Measurements from ENCODE around the gene SYNDIG1. TPM values are rescaled to one million over a fixed set of nuclear protein-coding genes. Genes with fewer than 3 reads are reported as not detected.

The SYNDIG1 gene
- total and polyA plus RNA-seq, 9 of the 15 experiments (the other 6 are each of a cell fraction or from before 2014, with no cell fraction given), result not detected

DNA sequence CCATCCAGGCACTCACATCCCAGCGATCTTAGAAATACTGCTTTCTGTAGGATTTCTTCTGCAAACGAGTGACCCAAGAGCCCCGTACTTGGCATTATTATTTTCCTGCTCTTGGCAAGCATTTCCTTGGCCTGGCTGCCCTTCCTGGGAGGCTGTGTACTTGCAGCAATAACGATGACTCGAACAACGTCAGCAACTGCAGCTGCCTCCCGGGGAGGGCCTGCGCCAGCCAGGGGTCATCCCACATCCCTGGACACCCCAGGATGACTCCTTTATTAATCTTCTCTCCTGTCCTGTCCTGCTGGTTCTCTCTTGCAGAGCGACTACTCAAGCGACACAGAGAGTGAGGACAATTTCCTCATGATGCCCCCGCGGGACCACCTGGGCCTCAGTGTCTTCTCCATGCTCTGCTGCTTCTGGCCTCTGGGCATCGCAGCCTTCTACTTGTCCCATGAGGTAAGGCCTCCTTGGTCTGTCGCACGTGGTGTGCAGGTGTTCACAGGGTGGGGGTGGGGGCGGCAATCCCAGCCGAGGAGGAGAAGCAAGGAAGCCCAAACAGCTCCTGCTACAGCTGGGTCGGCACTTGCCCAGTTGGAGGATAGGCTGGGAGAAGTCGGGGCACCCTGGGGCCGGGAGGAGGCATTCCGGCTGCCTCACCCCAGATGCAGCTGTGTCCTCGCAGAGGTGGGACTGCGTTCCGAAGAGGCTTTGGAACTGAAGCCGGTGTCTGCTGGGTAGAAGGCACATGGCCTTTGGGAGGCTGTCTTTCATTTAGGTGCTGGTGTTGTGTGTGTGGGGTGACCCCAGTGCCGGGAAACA is 115.3 kb downstream of the SYNDIG1 start:
- in situ Hi-C loops (cut with MboI) (no loop called here), intact Hi-C loops (cut with micrococcal nuclease) (no loop called here)
- TF ChIP-seq PYGO2 (tag; IDR thresholded peaks at IDR 0.05) (no peak), GMEB1 (CRISPR knock-in tag; IDR thresholded peaks at IDR 0.05) (no peak), SREBF2 (CRISPR knock-in tag; IDR thresholded peaks at IDR 0.05) (no peak), FOXA3 (CRISPR knock-in tag; conservative IDR thresholded peaks at IDR 0.05 in 1 of 2, IDR thresholded peaks at IDR 0.05 in 1 of 2) (no peak), MCM2 (IDR thresholded peaks at IDR 0.05; ENCODE audit: low read depth) (no peak)
- ChIA-PET POLR2A (no interaction called here), CTCF (ENCODE audit: low intra/inter-chr PET ratio) (interaction anchor here (1.1 kb wide), 1 partner anchor 334 kb away, joined by 4 read pairs; no protein-coding TSS in a partner anchor)
- Histone ChIP-seq H3K4me2 (ENCODE audit: insufficient read depth, low read length) (no peak overlapping the region), H3K4me1 (replicated peaks in 1 of 2; ENCODE audit: control insufficient read depth in 2 of 2, insufficient read depth in 2 of 2, low read length in 2 of 2) (no peaks in the 10 kb centered on the region), H3K79me2 (ENCODE audit: control insufficient read depth, insufficient read depth, low read length) (no peaks in the 10 kb centered on the region), H3K36me3 (ENCODE audit: control insufficient read depth, insufficient read depth, low read length) (no peaks in the 10 kb centered on the region), H3K4me3 (no peak overlapping the region), H3K9me3 (replicated peaks; ENCODE audit: control insufficient read depth, insufficient read depth, low read depth, low read length) (no peaks in the 10 kb centered on the region), H2AFZ (ENCODE audit: low read depth, low read length) (no peak overlapping the region), H4K20me1 (replicated peaks; ENCODE audit: control insufficient read depth, insufficient read depth, low read length) (no peaks in the 10 kb centered on the region), H3K27ac (ENCODE audit: extremely low read depth, low read depth, low read length) (no peak overlapping the region), H3K9ac (ENCODE audit: insufficient read depth in 1 of 2, low read depth in 2 of 2, low read length in 2 of 2) (no peak overlapping the region), H3K9me1 (ENCODE audit: control insufficient read depth, insufficient read depth, low read length) (no peaks in the 10 kb centered on the region), H3K27me3 (ENCODE audit: control insufficient read depth in 2 of 2, insufficient read depth in 2 of 2, low read length in 2 of 2) (peaks cover 0 to 7% of the 10 kb centered on the region in 2 experiments; a peak in 1 of 5 replicates)
- ATAC-seq (no peak), FAIRE-seq (no peak), DNase-seq (ENCODE audit: extremely low read depth in 1 of 4, low spot score in 3 of 4) (no peak)
- BruUV-seq (replicated peaks), result no TSS peak
- under 1% methylated on average over 22 of the region's 26 CpGs for WGBS (ENCODE audit: insufficient coverage, low coverage, missing lambda C conversion rate)
